MCF 10A (cell line): Measurements from ENCODE around the gene CCDC146. TPM values are rescaled to one million over a fixed set of nuclear protein-coding genes. Genes with fewer than 3 reads are reported as not detected.

ENCODE experiments used
- BruUV-seq: library from RNA; stranded (reverse); fragments of 400-500 nt; replicated peaks from 2 replicates; lab custom pipeline; 2021; lab: Mats Ljungman, UMichigan
- CTCF ChIA-PET: fragments of 300-600 bp; sonication (Branson Sonifier 250); formaldehyde crosslinking; extraction: SDS; loops from one replicate; lab custom pipeline; 2021; ENCODE audit warnings: antibody characterized with exemption, inconsistent platforms; lab: Yijun Ruan, JAX
- POLR2A ChIA-PET: fragments of 300-600, 350-650 bp; sonication (Branson Sonifier 250); formaldehyde crosslinking; extraction: SDS; loops from one replicate; lab custom pipeline; 2020; ENCODE audit warnings: antibody characterized with exemption, inconsistent platforms; lab: Yijun Ruan, JAX
- DNase-seq: peaks from one replicate; pipeline ENCODE4 v3.0.0-alpha.2; 2018; ENCODE audit not compliant: unreplicated experiment
- H3K27ac Mint-ChIP-seq: one replicate; pipeline ENCODE4 v1.8.0; 2022; ENCODE audit warnings: mild to moderate bottlenecking, low read depth, mixed read lengths; ENCODE audit not compliant: unreplicated experiment
- H3K27me3 Mint-ChIP-seq: one replicate; pipeline ENCODE4 v1.8.0; 2022; ENCODE audit warnings: mixed read lengths; ENCODE audit not compliant: insufficient read depth, unreplicated experiment
- H3K36me3 Mint-ChIP-seq: one replicate; pipeline ENCODE4 v1.8.0; 2022; ENCODE audit warnings: mild to moderate bottlenecking, moderate library complexity, mixed read lengths; ENCODE audit not compliant: insufficient read depth, unreplicated experiment
- H3K4me1 Mint-ChIP-seq: one replicate; pipeline ENCODE4 v1.8.0; 2022; ENCODE audit warnings: mixed read lengths; ENCODE audit not compliant: insufficient read depth, unreplicated experiment
- H3K4me3 Mint-ChIP-seq: one replicate; pipeline ENCODE4 v1.8.0; 2022; ENCODE audit warnings: mild to moderate bottlenecking, moderate library complexity, mixed read lengths; ENCODE audit not compliant: unreplicated experiment
- H3K9me3 Mint-ChIP-seq: one replicate; pipeline ENCODE4 v1.8.0; 2022; ENCODE audit warnings: mixed read lengths; ENCODE audit not compliant: unreplicated experiment
- intact Hi-C: fragments of 100-400 bp; cut with micrococcal nuclease; formaldehyde crosslinking; loops from 2 replicates; pipeline ENCODE4 v1.14.1; 2022
- total RNA-seq: library from RNA; stranded (reverse); gene quantifications from 2 replicates; pipeline ENCODE4 v1.2.3, GENCODE V29; 2022
- TF ChIP-seq, protein P1 (sequence below): fragments of 200-600 bp; IDR thresholded peaks from one replicate; pipeline ENCODE4 v1.8.0; 2022; ENCODE audit warnings: antibody characterized with exemption, mild to moderate bottlenecking; ENCODE audit not compliant: unreplicated experiment

CCDC146 gene
- total RNA-seq, 1 experiment from 2014 or later = 2.7 TPM

DNA sequence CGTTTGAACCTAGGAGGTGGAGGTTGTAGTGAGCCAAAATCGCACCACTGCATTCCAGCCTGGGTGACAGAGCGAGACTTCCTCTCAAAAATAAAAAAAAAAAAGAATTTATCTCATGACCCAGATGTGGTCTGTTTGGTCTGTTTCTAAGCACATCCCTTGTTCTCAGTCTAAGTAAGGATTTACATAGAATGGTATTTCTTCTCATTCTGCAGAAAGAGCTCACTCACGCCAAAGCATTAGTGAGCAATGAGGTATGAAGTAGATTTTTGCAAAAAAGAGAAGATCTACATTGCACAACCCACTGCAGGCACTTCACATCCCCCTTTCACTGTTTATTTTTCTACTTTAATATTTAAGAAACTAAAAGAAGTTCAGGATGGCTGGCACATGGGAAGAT is 153.7 kb downstream of the CCDC146 start:
- TF ChIP-seq, protein P1, sequence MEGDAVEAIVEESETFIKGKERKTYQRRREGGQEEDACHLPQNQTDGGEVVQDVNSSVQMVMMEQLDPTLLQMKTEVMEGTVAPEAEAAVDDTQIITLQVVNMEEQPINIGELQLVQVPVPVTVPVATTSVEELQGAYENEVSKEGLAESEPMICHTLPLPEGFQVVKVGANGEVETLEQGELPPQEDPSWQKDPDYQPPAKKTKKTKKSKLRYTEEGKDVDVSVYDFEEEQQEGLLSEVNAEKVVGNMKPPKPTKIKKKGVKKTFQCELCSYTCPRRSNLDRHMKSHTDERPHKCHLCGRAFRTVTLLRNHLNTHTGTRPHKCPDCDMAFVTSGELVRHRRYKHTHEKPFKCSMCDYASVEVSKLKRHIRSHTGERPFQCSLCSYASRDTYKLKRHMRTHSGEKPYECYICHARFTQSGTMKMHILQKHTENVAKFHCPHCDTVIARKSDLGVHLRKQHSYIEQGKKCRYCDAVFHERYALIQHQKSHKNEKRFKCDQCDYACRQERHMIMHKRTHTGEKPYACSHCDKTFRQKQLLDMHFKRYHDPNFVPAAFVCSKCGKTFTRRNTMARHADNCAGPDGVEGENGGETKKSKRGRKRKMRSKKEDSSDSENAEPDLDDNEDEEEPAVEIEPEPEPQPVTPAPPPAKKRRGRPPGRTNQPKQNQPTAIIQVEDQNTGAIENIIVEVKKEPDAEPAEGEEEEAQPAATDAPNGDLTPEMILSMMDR = no peak
- DNase-seq = no peak
- Mint-ChIP-seq H3K9me3 (no peaks in the 10 kb centered on the region), H3K4me1 (no peaks in the 10 kb centered on the region), H3K27ac (no peak overlapping the region), H3K27me3 (no peaks in the 10 kb centered on the region), H3K4me3 (no peak overlapping the region), H3K36me3 (no peaks in the 10 kb centered on the region)
- POLR2A ChIA-PET = no interaction called here
- intact Hi-C loops = no loop called here
- CTCF ChIA-PET = interaction anchor here (0.6 kb wide), 2 partner anchors 108 to 445 kb away, joined by 3 read pairs; no protein-coding TSS in a partner anchor
- no TSS peak for BruUV-seq

DNA sequence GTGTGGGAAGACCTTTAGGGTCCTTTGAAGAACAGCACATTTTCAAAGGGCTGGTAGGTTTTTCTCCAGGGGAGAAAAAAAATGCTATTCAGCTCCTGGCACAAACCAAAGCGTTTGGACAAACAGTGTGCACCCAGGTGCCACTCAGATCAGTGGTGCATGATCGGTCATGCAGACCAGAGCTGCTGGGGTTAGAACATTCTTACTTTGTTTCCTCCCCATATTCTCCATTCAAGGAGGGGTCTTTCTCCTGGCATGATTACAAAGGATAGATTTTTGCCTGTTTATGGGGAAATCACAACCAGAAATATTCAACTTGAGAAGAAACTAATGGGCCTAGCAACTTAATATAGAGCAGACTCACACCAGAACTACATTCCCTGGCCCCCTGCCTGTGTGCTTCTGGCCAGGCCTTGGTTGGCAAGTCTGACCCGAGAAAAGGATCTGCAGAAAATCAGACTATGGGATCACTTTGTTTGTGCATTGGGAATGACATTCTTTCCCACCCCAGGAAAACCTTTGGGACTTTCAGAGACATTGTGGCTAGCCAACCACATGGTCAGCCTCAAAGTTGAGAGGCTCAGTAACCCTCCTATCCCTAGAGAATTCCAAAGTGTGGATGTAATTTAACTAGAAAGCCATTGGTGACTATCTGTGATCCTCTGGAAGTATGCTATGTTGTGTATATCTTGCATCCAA is 159.5 kb downstream of the CCDC146 start:
- peaks cover 8% of the 10 kb centered on the region for H3K9me3 Mint-ChIP-seq
- no peaks in the 10 kb centered on the region for H3K4me1 Mint-ChIP-seq
- no peaks in the 10 kb centered on the region for H3K27me3 Mint-ChIP-seq
- BruUV-seq = no TSS peak
- ChIA-PET POLR2A (no interaction called here), CTCF (interaction anchor here (1.2 kb wide), 1 partner anchor 50 kb away, joined by 4 read pairs; no protein-coding TSS in a partner anchor)
- TF ChIP-seq, protein P1 = no peak
- no peak for DNase-seq
- H3K36me3 Mint-ChIP-seq = no peaks in the 10 kb centered on the region
- intact Hi-C loops = no loop called here
- H3K27ac Mint-ChIP-seq = no peak overlapping the region
- H3K4me3 Mint-ChIP-seq = no peak overlapping the region

DNA sequence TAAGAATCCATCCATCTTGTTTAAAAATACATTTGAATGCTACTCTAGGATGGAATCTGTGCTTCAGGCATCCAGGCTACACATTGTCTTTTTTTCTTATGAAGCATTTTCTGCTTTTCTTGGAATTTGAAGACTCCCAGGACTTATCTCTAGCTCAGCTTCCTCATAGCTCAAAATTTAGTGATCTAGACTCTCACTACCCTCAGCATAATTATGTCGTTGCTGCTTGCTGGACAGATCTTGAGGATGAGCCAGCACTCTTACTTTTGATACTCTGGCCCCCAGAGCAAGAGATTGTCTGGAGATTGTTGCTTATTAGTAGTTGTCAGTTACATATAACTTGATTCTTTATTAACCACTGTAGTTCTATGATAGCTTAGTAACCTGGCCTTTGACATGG is 160.5 kb downstream of the CCDC146 start:
- peaks cover 8% of the 10 kb centered on the region for H3K9me3 Mint-ChIP-seq
- H3K27me3 Mint-ChIP-seq = no peaks in the 10 kb centered on the region
- CTCF ChIA-PET = interaction anchor here (0.6 kb wide), 1 partner anchor 1561 kb away, joined by 3 read pairs; no protein-coding TSS in a partner anchor
- no peak overlapping the region for H3K4me3 Mint-ChIP-seq
- POLR2A ChIA-PET = interaction anchor here (0.7 kb wide), 1 partner anchor 27 kb away, joined by 4 read pairs; no protein-coding TSS in a partner anchor
- intact Hi-C loops = no loop called here
- H3K4me1 Mint-ChIP-seq = no peaks in the 10 kb centered on the region
- TF ChIP-seq, protein P1 = no peak
- H3K36me3 Mint-ChIP-seq = no peaks in the 10 kb centered on the region
- no peak overlapping the region for H3K27ac Mint-ChIP-seq
- BruUV-seq = no TSS peak
- no peak for DNase-seq

DNA sequence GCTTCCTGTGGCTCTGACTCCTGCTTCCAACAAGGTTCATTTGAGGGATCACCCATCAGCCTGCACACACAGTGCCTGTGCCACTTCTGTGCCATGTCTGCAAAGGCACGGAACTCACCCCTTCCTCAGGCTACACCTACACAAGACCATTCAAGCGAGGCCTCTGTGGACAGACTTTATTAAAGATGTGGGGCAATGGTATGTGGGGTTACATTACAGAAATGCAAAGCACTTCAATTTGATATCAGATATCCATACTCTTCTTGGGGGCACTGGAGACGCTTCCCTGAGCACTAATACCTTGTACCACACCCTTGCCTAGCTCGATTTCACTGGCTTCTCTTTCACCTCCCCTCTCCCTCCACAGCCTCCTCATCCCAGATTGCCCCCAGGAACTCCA is 161.6 kb downstream of the CCDC146 start:
- Mint-ChIP-seq H3K36me3 (no peaks in the 10 kb centered on the region), H3K4me3 (no peak overlapping the region), H3K9me3 (peaks cover 8% of the 10 kb centered on the region), H3K4me1 (peaks cover under 1% of the 10 kb centered on the region), H3K27me3 (no peaks in the 10 kb centered on the region), H3K27ac (no peak overlapping the region)
- intact Hi-C loops = no loop called here
- no peak for DNase-seq
- POLR2A ChIA-PET = no interaction called here
- no TSS peak for BruUV-seq
- CTCF ChIA-PET = interaction anchor here (0.7 kb wide), 1 partner anchor 650 kb away, joined by 4 read pairs; no protein-coding TSS in a partner anchor
- TF ChIP-seq, protein P1 = no peak
